Measurements from ENCODE around the gene XYLT1.

XYLT1 gene

DNA sequence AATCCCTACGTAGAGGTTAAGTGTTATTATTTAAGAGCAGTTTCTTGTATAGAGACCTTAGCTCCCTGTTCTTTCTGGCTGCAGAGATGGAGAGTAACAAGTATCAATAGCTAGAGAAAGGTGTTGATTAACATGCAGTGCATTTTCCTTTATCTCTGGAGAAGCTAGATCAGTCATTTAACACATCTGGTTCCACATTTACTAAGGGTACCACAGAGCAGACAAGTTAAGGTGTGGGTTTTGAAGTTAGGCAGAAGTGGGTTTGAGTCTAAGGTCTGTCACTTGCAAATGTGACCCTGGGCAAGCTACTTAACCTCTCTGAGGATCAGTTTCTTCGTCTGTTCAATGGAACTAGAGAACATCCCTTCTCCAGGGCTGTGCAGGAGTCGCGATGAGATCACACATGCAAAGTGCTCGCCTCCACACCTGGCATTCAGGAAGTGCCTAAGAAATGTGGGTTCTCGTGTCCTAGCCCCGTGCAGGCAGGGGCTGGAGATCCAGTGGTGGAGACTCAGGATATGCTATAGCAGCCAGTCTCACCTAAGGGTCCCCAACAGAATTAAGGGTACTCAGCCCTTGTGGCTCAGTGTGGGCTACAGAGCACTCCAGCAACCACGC is 224.4 kb downstream of the XYLT1 start:
- DNase-seq, result no peak

- no peak for DNase-seq
Observed at GRCh38 chr16:17245776-17246175, 225.0 kb downstream of the XYLT1 start.

DNA sequence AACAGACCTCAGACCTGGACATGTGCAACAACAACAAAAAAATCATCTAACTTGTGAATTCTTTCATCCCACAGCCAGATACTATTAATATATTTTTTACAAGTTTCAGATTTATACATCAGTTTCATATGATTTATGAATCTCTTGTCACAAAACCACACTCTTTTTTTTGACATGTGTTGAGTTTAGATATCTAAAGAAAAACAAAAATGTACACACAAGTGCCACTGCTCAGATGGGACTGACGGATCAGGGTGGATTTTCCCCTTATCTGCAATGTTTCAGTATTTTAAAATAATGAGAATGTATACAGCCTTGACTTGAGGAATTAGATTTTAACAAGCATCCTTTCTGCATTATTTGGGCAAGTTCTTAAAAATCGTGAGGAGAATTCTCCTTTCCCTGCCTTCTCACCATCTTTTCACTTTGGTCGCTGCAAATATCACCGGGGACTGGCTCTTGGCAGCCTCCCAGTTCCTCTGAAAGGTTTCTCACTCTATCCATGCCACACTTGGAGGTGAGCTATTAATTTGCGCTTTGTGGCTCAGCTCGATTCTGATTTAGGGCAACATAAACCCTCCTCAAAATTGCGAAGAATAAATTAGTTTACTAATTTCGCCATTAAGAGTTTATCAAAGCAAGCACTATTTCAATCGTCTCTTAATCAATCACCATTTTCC is 225.7 kb downstream of the XYLT1 start:
- no peak for DNase-seq

DNA sequence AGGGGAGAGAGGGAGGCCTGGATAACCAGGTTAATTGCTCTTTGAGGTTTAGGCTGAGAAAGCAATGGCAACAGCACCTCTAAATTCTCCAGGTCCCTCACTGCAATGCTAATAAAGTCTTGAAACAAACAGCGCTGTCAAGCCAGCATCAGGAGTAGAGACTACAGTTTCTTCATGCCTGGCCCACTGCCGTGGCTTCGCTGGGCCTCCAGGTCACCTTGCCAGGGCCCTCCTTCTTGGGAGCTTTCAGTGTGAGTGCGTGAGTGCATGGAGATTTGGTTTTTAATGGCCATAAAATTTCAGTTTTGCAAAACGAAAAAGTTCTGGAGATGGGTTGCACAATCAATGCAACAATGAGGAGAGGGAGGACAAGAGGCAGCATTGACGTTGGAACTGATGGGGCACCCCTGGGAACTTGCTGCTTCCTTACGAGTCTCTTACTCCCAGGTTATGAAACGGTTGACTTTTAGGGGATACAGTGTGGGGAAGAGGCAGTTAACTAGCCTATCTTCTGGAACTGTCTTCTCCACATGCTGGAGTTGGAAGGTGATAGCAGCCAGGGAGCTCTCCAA is 229.4 kb downstream of the XYLT1 start:
- no peak for DNase-seq

DNA sequence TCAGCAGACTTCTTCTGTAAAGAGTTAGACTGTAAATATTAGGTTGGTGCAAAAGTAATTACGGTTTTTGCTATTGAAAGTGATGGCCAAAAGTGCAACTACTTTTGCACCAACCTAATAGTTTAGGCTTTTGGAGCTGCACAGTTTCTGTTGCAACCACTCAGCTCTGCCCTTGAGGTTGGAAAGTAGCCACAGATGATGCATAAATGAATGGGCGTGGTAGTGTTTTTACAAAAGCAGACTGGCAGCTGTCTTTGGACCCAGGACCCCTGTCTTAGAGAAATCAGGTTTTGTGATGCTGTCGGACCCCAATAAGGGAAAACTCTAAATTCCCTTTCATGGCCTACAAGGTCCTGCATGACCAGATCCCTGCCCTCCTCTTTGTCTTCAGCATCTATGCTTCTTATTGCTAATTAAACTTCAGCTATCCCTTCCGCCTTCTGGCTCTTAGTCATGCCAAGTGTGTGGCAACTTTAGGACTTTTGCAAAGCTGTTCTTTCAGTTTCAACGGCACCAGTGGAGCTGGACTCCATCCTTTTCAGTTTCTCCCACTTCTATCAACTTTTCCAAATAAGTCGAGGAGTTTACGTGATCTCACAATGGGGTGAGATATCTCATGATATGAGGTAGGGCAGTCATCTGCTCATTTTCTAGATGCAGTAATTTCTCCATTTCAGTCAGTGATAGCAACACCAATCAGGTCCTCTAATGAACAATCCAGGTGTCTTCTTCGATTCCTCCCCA is 232.3 kb downstream of the XYLT1 start:
- DNase-seq, result peak in 1 of 2 donors; percentile 14

DNA sequence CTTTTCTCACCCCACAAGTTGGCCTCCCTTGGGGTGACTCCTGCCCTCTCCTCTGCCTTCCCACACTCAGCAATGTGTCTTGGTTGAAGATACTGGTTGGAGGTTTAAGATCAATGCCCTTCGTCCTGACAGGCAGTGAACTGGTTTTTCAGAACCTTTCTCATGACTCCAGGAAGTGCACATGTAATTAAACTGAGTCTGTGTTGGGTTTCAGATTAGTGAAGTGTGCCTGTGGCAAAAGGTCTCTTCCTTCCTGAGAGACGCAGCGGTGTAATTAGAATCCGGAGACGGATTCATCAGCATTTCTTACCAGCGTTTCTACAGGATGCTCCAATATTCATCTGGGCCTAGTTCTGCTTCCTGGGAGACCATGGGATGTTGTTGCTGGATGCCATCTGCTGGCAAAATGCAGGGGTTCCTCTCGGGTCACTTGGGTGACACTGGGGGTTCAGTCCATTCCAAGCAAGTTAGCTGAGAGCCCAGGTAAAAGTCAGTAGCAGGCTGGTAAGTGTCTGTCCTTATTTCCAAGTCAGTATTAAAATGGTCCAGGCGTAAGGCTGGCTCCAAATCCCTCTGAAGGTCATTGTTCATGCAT is 233.3 kb downstream of the XYLT1 start:
- DNase-seq, result no peak

- no peak for DNase-seq
Observed at GRCh38 chr16:17235147-17235815, 235.5 kb downstream of the XYLT1 start.

- DNase-seq, result no peak
Observed at GRCh38 chr16:17233318-17234002, 237.3 kb downstream of the XYLT1 start.

GRCh38 chr16:17232487-17232886 is 238.3 kb downstream of the XYLT1 start:
- no peak for DNase-seq

DNA sequence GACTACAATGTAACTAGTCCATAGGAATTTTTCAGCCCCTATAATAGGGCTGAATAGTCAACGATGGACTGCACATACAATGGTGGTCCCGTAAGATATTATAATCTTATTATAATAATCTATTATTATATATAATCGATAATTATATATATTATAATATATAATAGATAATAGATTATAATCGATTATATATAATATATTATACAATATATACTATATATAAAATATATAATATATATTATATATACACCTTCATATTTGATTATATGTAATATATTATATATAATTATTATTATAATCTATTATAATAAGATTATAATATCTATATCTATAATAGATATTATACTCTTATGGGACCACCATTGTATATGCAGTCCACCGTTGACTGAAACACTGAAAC is 238.8 kb downstream of the XYLT1 start:
- DNase-seq, result no peak

GRCh38 chr16:17230932-17231581 is 239.7 kb downstream of the XYLT1 start:
- peak in 1 of 2 donors; percentile 14 for DNase-seq

DNA sequence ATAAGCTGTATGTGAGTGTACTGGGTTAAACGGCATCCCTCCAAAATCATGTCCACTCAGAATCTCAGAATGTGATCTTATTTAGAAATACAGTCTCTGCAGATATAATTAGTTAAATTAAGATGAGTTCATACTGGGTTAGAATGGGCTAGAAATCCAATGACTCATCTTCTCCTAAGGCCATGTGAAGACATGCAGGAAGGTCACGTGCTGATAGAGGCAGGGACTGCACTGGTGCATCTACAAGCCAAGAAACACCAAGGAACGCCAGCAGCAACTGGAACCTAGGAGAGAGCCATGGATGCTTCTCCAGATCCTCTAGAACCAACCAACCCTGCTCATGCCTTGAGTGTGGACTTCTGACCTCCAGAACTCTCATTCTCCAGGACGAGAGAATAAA is 241.0 kb downstream of the XYLT1 start:
- no peak for DNase-seq

DNA sequence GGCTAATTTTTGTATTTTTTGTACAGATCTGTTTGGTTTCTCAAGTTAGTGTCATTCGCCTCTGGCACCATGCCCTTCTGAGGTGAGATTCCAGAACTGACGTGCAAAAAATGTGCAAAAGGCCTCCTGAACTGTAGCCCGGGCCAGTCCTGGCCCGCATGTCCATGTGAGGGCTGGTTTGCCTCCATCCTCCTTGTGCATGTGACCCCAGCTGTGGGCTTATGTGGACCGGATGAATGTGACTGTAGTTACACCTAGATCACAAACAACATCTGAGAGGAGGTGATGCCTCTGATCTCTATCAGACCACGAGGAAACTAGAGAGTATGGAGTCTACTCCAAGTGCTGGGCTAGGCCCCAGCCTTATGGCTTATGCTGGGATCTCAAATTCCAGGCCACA is 241.6 kb downstream of the XYLT1 start:
- no peak for DNase-seq

- no peak for DNase-seq
Observed at GRCh38 chr16:17228708-17229055, 242.1 kb downstream of the XYLT1 start.

DNA sequence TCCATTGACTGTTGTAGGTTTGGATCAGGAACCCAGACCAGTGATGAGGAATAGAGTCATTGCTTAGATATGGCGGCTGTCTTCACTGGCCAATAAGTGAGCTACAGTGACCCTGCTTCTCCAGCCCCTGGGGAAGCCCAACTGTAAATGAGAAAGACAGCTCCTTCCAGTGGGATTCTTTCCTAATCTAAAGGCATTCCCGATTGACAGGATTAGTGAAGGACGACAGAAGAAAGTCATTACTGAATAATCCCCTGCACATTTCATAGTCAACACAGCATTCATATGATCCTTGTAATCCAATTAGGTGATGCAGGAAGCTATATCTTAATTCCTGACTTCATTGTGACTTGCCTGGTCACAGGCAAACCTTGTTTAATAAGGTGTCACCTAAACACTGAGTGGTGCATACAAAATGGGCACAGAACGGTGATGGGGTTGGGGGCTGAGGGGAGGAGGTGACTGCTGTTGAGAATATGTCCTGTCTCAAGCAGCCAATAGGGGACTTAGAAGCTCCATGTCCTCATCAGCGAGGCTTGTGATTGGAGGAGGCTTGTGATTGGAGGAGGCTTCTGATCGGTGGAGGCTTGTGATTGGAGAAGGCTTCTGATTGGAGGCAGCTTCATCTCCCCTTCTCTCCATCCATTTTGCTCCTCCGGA is 242.6 kb downstream of the XYLT1 start:
- DNase-seq, result no peak

DNA sequence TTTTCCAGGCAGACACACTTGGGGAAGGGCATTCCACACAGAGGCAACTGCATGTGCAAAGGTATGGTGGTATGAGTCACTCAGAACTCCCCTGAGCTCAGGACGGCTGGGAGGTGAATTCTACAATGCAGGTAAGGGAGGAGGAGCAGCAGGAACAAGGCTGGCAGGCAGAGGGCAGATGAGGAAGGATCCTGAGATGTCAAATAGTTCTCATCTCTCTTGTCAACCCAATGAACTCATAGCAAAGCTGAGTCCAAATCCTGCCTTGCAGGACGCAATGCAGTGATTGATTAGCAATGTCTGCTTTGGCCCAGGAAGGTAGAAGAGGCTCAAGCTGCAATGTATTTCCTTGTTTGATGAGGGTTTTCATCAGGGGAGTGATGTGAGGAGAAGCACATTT is 243.5 kb downstream of the XYLT1 start:
- no peak for DNase-seq

GRCh38 chr16:17225541-17225940 is 245.2 kb downstream of the XYLT1 start:
- no peak for DNase-seq

GRCh38 chr16:17224879-17225281 is 245.9 kb downstream of the XYLT1 start:
- DNase-seq, result peak; percentile 45 to 49

- no peak for DNase-seq
Observed at GRCh38 chr16:17224350-17224749, 246.4 kb downstream of the XYLT1 start.

GRCh38 chr16:17223576-17223975 is 247.2 kb downstream of the XYLT1 start:
- no peak for DNase-seq

DNA sequence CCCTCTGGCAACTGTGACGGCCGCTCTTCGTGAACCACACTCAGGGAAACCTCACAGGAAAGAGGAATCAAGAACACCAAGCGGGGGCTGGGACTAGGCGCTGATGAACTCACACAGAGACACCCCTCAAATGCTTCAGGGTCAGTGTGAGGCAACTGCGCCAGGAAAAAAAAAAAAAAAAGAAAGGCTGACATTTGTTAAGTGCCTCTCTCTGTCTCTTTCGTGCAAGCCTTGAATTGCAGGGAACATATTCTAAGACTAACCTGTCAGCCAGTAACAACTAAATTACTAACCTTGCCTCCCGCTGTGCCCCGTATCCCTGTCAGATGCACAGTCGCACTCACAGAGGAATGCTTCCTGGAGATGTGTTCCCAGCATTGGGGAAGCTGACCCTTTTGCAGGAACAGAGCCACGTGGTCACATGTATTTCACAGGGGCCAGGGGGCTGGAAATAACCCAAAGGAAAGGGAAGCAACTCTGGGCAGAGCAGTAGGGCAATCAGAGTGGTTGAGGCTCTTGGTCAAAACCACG is 247.8 kb downstream of the XYLT1 start:
- DNase-seq, result no peak

Measured in CD4-positive, alpha-beta T cell treated with Interferon alpha-2 for 1 hour (primary cell).